ENCODE results near the gene KDM5B. TPM values are rescaled to one million over a fixed set of nuclear protein-coding genes. Genes with fewer than 3 reads are reported as not detected.

KDM5B gene
- total and polyA plus RNA-seq, 2 experiments from 2014 or later, result 141 to 165 TPM

- no peaks in the 10 kb centered on the region for H3K36me3 ChIP-seq
- H3K4me1 ChIP-seq (ENCODE audit: low read depth), result no peaks in the 10 kb centered on the region
- H3K9me3 ChIP-seq (ENCODE audit: low read depth), result no peaks in the 10 kb centered on the region
- H3K4me3 ChIP-seq, result no peak overlapping the region
- TF ChIP-seq CTCF (IDR thresholded peaks at IDR 0.05; ENCODE audit: low read depth, low read length), result no peak
- H3K27me3 ChIP-seq, result no peaks in the 10 kb centered on the region
- no peak for DNase-seq (ENCODE audit: low read depth in 1 of 2, low spot score in 1 of 2)
- no peak overlapping the region for H3K27ac ChIP-seq
Observed at GRCh38 chr1:202681736-202682420, 126.3 kb downstream of the KDM5B start.

DNA sequence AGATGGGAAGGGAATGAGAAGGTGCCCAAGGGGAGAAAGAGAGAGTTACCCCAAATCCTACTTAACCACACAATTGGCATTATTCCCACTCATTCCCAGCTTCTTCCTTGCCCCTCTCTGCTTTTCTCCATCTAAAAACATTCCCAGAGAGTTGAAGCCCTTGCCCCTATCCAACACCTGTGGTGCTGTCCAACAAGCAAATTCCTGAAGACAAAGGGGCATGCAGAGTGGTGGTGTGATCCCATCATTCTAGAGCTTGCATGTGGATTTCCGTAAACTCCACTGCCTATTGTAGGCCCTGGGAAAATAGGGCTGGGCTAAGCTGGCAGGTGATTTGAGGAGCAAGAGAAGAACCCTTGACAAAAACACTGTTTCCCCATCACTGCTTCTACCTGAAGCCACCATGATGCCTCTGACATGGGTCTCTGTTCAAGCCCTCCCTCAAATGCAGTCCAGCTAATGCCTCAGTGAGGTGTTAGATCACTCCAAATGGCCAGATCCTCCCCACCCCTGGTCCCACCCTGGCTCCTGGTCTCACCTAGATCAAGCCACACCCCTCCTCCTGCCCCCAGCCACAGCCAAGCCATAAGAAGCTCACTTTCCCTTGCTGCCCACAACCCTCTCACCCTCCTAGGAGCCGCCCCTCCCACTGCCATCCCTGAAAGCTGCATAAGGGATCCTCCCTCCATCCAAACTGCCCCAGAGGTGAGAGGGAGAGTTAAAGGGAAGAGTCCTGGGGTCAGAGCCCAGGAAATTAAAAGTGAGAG lies 127.5 kb downstream of the KDM5B start:
- Histone ChIP-seq H3K27me3 (no peaks in the 10 kb centered on the region), H3K4me3 (no peak overlapping the region), H3K9me3 (ENCODE audit: low read depth) (no peaks in the 10 kb centered on the region), H3K27ac (no peak overlapping the region), H3K4me1 (ENCODE audit: low read depth) (no peaks in the 10 kb centered on the region), H3K36me3 (no peaks in the 10 kb centered on the region)
- TF ChIP-seq CTCF (IDR thresholded peaks at IDR 0.05; ENCODE audit: low read depth, low read length), result no peak
- peak in 1 of 2 donors; percentile 61 for DNase-seq (ENCODE audit: low read depth in 1 of 2, low spot score in 1 of 2)

- Histone ChIP-seq H3K36me3 (no peaks in the 10 kb centered on the region), H3K9me3 (ENCODE audit: low read depth) (no peaks in the 10 kb centered on the region), H3K4me1 (ENCODE audit: low read depth) (no peaks in the 10 kb centered on the region), H3K27me3 (no peaks in the 10 kb centered on the region), H3K27ac (no peak overlapping the region), H3K4me3 (no peak overlapping the region)
- TF ChIP-seq CTCF (IDR thresholded peaks at IDR 0.05; ENCODE audit: low read depth, low read length), result no peak
- no peak for DNase-seq (ENCODE audit: low read depth in 1 of 2, low spot score in 1 of 2)
Observed at GRCh38 chr1:202679406-202680177, 128.6 kb downstream of the KDM5B start.

- no peak for DNase-seq (ENCODE audit: low read depth in 1 of 2, low spot score in 1 of 2)
- no peak overlapping the region for H3K4me3 ChIP-seq
- H3K4me1 ChIP-seq (ENCODE audit: low read depth), result no peaks in the 10 kb centered on the region
- H3K9me3 ChIP-seq (ENCODE audit: low read depth), result no peaks in the 10 kb centered on the region
- TF ChIP-seq CTCF (IDR thresholded peaks at IDR 0.05; ENCODE audit: low read depth, low read length), result no peak
- no peaks in the 10 kb centered on the region for H3K36me3 ChIP-seq
- no peak overlapping the region for H3K27ac ChIP-seq
- H3K27me3 ChIP-seq, result no peaks in the 10 kb centered on the region
Observed at GRCh38 chr1:202677433-202677832, 130.8 kb downstream of the KDM5B start.

Other genes with a start within 250 kb of the KDM5B start
- gene SYT2, start 98.0 kb downstream of the KDM5B start, total RNA-seq, result 0.03 TPM in 1 of 2 replicates, not detected in the other
- gene SYT2, start 98.0 kb downstream of the KDM5B start, polyA plus RNA-seq, result 0.46 and 0.68 TPM in 2 replicates
- gene PCAT6, start 2.5 kb upstream of the KDM5B start, total RNA-seq, result 17.7 and 19.8 TPM in 2 replicates
- 67.4 and 92.9 TPM in 2 replicates for gene PCAT6, start 2.5 kb upstream of the KDM5B start, polyA plus RNA-seq
- 2.9 and 6.4 TPM in 2 replicates for gene RABIF, start 80.7 kb upstream of the KDM5B start, total RNA-seq
- 7.7 and 22.6 TPM in 2 replicates for gene RABIF, start 80.7 kb upstream of the KDM5B start, polyA plus RNA-seq
- gene KLHL12, start 118.8 kb upstream of the KDM5B start, total RNA-seq, result 24.4 and 39.3 TPM in 2 replicates
- gene KLHL12, start 118.8 kb upstream of the KDM5B start, polyA plus RNA-seq, result 37.4 and 42.0 TPM in 2 replicates
- gene ADIPOR1, start 149.9 kb upstream of the KDM5B start, total RNA-seq, result 105 and 188 TPM in 2 replicates
- 130 and 211 TPM in 2 replicates for gene ADIPOR1, start 149.9 kb upstream of the KDM5B start, polyA plus RNA-seq
- 36.1 and 79.2 TPM in 2 replicates for gene CYB5R1, start 158.8 kb upstream of the KDM5B start, total RNA-seq
- gene CYB5R1, start 158.8 kb upstream of the KDM5B start, polyA plus RNA-seq, result 51.1 and 104 TPM in 2 replicates
- gene TMEM183A, start 199.0 kb upstream of the KDM5B start, total RNA-seq, result 67.1 and 109 TPM in 2 replicates
- 56.1 and 99.7 TPM in 2 replicates for gene TMEM183A, start 199.0 kb upstream of the KDM5B start, polyA plus RNA-seq
- 207 and 215 TPM in 2 replicates for gene PPFIA4, start 218.1 kb upstream of the KDM5B start, total RNA-seq
- 63.0 and 97.5 TPM in 2 replicates for gene PPFIA4, start 218.1 kb upstream of the KDM5B start, polyA plus RNA-seq